ENCODE results near the gene MBD4. TPM values are rescaled to one million over a fixed set of nuclear protein-coding genes. Genes with fewer than 3 reads are reported as not detected.

Gene MBD4
- total RNA-seq, 6 donors from 2014 or later: 22.3 to 43.2 (median 34.6) TPM

GRCh38 chr3:129434140-129434539, 5.6 kb downstream of the MBD4 start:
- 77 to 95% methylated on average over 1 of the region's 1 CpG for WGBS, 2 donors
- Histone ChIP-seq H3K9me3 (no peaks in the 10 kb centered on the region), H3K4me3 (no peak overlapping the region), H3K36me3 (peaks cover 19 to 75% (median 35%) of the 10 kb centered on the region in 4 donors), H3K27ac (peak overlapping the region in 1 of 4 donors; percentile 5), H3K4me1 (peaks cover 20 to 40% (median 27%) of the 10 kb centered on the region in 4 donors), H3K27me3 (no peaks in the 10 kb centered on the region)
- ATAC-seq (ENCODE audit: low FRiP score in 2 of 2): no peak
- DNase-seq: no peak
- TF ChIP-seq CTCF (IDR thresholded peaks at IDR 0.05): no peak
- no peak for TF ChIP-seq EP300 (IDR thresholded peaks at IDR 0.05)
- no peak for TF ChIP-seq POLR2AphosphoS5 (IDR thresholded peaks at IDR 0.05)
- TF ChIP-seq POLR2A (IDR thresholded peaks at IDR 0.05): no peak

- peaks cover 15 to 39% (median 26%) of the 10 kb centered on the region in 4 donors for H3K4me1 ChIP-seq
- no peak overlapping the region for H3K4me3 ChIP-seq
- 92% methylated on average over 5 of the region's 5 CpGs for WGBS, 2 donors
- TF ChIP-seq CTCF (IDR thresholded peaks at IDR 0.05) (no peak), EP300 (IDR thresholded peaks at IDR 0.05) (no peak), POLR2AphosphoS5 (IDR thresholded peaks at IDR 0.05) (no peak), POLR2A (IDR thresholded peaks at IDR 0.05) (no peak)
- H3K27ac ChIP-seq: no peak overlapping the region
- ATAC-seq (ENCODE audit: low FRiP score in 2 of 2): no peak
- no peaks in the 10 kb centered on the region for H3K9me3 ChIP-seq
- H3K36me3 ChIP-seq: peaks cover 19 to 75% (median 35%) of the 10 kb centered on the region in 4 donors
- no peaks in the 10 kb centered on the region for H3K27me3 ChIP-seq
- no peak for DNase-seq
These were observed 6.2 kb downstream of the MBD4 start for GRCh38 chr3:129433565-129433964.

- Histone ChIP-seq H3K9me3 (no peaks in the 10 kb centered on the region), H3K27me3 (no peaks in the 10 kb centered on the region), H3K36me3 (peaks cover 19 to 72% (median 35%) of the 10 kb centered on the region in 4 donors), H3K27ac (no peak overlapping the region), H3K4me3 (no peak overlapping the region), H3K4me1 (peaks cover 12 to 37% (median 29%) of the 10 kb centered on the region in 4 donors)
- DNase-seq: no peak
- ATAC-seq (ENCODE audit: low FRiP score in 2 of 2): no peak
- TF ChIP-seq EP300 (IDR thresholded peaks at IDR 0.05) (no peak), CTCF (IDR thresholded peaks at IDR 0.05) (no peak), POLR2AphosphoS5 (IDR thresholded peaks at IDR 0.05) (no peak), POLR2A (IDR thresholded peaks at IDR 0.05) (no peak)
These were observed 7.1 kb downstream of the MBD4 start for GRCh38 chr3:129432671-129433070.

- H3K9me3 ChIP-seq: no peaks in the 10 kb centered on the region
- DNase-seq (no peak), ATAC-seq (ENCODE audit: low FRiP score in 2 of 2) (no peak)
- H3K36me3 ChIP-seq: peaks cover 19 to 65% (median 35%) of the 10 kb centered on the region in 4 donors
- WGBS, 2 donors: 73% methylated on average over 7 of the region's 7 CpGs
- H3K4me3 ChIP-seq: no peak overlapping the region
- TF ChIP-seq POLR2AphosphoS5 (IDR thresholded peaks at IDR 0.05): no peak
- no peak for TF ChIP-seq POLR2A (IDR thresholded peaks at IDR 0.05)
- no peak for TF ChIP-seq EP300 (IDR thresholded peaks at IDR 0.05)
- TF ChIP-seq CTCF (IDR thresholded peaks at IDR 0.05): no peak
- peaks cover 14 to 37% (median 31%) of the 10 kb centered on the region in 4 donors for H3K4me1 ChIP-seq
- H3K27ac ChIP-seq: no peak overlapping the region
- H3K27me3 ChIP-seq: no peaks in the 10 kb centered on the region
These were observed 7.7 kb downstream of the MBD4 start for GRCh38 chr3:129432036-129432435.

GRCh38 chr3:129429602-129430001, 10.1 kb downstream of the MBD4 start:
- no peaks in the 10 kb centered on the region for H3K9me3 ChIP-seq
- no peak for ATAC-seq (ENCODE audit: low FRiP score in 2 of 2)
- peaks cover 10 to 17% (median 14%) of the 10 kb centered on the region in 4 donors for H3K4me1 ChIP-seq
- TF ChIP-seq EP300 (IDR thresholded peaks at IDR 0.05) (no peak), POLR2AphosphoS5 (IDR thresholded peaks at IDR 0.05) (no peak), CTCF (IDR thresholded peaks at IDR 0.05) (no peak), POLR2A (IDR thresholded peaks at IDR 0.05) (no peak)
- no peak for DNase-seq
- no peak overlapping the region for H3K27ac ChIP-seq
- no peaks in the 10 kb centered on the region for H3K27me3 ChIP-seq
- WGBS, 2 donors: 73 to 100% methylated on average over 2 to 4 of the region's 4 CpGs
- H3K36me3 ChIP-seq: peaks cover 19 to 43% (median 30%) of the 10 kb centered on the region in 4 donors
- H3K4me3 ChIP-seq: no peak overlapping the region

All from upper lobe of left lung (tissue), 6 donors.